ENCODE measurements around the gene SP140L.

The SP140L gene

DNA sequence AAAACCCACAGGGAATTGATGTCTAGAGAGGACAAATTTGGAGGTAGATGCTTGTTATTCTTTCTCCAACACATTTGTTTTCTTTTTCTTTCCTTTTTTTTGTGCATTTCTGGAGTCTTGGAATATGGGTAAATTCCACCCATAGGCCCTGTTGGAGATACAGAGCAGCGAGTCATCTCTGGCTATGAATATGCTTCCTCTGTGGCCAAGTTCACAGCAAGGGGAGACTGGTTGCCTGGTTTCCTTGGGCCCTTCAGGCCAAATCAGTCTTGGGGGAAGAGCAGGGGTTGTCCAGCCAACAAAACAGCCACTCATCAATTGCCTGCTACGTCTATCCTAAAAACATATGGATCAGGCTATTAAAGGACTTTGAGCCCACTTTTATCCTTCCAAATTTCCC is 116.5 kb downstream of the SP140L start:
- Mint-ChIP-seq H3K4me1 (peaks cover 58% of the 10 kb centered on the region), H3K4me3 (no peak overlapping the region), H3K36me3 (peaks cover 89% of the 10 kb centered on the region), H3K27ac (no peak overlapping the region), H3K9me3 (no peaks in the 10 kb centered on the region)
- DNase-seq (ENCODE audit: low spot score in 2 of 2) (no peak), ATAC-seq (peak; percentile 48)

- Mint-ChIP-seq H3K4me3 (no peak overlapping the region), H3K36me3 (peaks cover 93% of the 10 kb centered on the region), H3K4me1 (peaks cover 60% of the 10 kb centered on the region)
Observed at GRCh38 chr2:230444832-230445231, 117.8 kb downstream of the SP140L start.

GRCh38 chr2:230447036-230447435 is 120.0 kb downstream of the SP140L start:
- Mint-ChIP-seq H3K4me3 (no peak overlapping the region), H3K36me3 (peaks cover 98% of the 10 kb centered on the region), H3K4me1 (peaks cover 50% of the 10 kb centered on the region)

More at GRCh38 chr2:230444832-230445231, 117.8 kb downstream of the SP140L start:
- ATAC-seq (no peak), DNase-seq (ENCODE audit: low spot score in 2 of 2) (no peak)
- Mint-ChIP-seq H3K9me3 (no peaks in the 10 kb centered on the region), H3K27ac (no peak overlapping the region)

GRCh38 chr2:230447455-230448451 is 120.8 kb downstream of the SP140L start:
- Mint-ChIP-seq H3K36me3 (peaks cover 99% of the 10 kb centered on the region), H3K4me1 (peaks cover 51% of the 10 kb centered on the region), H3K27ac (peak overlapping the region; percentile 73), H3K4me3 (peak overlapping the region; percentile 24), H3K9me3 (no peaks in the 10 kb centered on the region)
- no peak for DNase-seq (ENCODE audit: low spot score in 2 of 2)
- ATAC-seq, result peak; percentile 95

More at GRCh38 chr2:230447036-230447435, 120.0 kb downstream of the SP140L start:
- Mint-ChIP-seq H3K27ac (peak overlapping the region; percentile 73), H3K9me3 (no peaks in the 10 kb centered on the region)
- ATAC-seq (no peak), DNase-seq (ENCODE audit: low spot score in 2 of 2) (no peak)

DNA sequence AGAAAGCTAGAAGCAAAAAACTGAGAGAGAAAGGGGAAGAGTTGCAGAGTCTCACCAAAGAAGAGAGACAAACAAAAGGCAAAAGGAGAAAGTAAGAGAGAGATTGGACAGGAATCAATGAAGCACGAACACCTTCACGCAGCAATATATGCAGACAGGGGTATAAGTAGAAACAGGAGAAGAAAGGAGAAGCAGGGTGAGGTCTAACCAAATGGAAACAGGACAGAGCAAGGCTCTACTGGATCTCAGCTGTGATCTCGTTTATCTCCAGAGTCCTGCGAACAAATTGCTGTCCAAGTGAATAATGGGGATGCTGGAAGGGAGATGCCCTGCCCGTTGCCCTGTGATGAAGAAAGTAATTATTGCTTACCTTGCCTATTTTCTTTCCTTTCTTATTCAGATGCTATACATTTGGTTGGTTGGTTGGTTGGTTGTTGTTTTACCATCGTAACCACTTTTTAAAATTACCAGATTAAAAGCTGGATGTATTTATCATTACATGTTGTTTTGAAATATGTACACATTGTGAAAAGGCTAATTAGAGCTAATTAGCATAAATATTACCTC is 123.0 kb downstream of the SP140L start:
- Mint-ChIP-seq H3K9me3 (no peaks in the 10 kb centered on the region), H3K27ac (no peak overlapping the region), H3K4me3 (no peak overlapping the region), H3K36me3 (peaks cover 99% of the 10 kb centered on the region), H3K4me1 (peaks cover 63% of the 10 kb centered on the region)
- no peak for DNase-seq (ENCODE audit: low spot score in 2 of 2)
- ATAC-seq, result no peak

DNA sequence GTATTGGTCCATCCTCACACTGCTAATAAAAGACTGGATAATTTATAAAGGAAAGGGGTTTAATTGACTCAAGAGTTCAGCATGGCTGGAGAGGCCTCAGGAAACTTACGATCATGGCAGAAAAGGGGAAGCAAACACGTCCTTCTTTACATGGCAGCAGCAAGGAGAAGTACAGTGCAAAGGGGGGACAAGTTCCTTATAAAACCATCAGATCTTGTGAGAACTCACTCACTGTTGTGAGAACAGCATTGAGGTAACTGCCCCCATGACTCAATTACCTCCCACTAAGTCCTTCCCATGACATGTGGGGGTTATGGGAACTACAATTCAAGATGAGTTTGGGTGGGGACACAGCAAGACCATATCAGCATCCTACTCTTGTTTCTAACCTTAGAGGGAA is 126.0 kb downstream of the SP140L start:
- Mint-ChIP-seq H3K4me1 (peaks cover 73% of the 10 kb centered on the region), H3K36me3 (peaks cover 99% of the 10 kb centered on the region), H3K4me3 (no peak overlapping the region), H3K9me3 (peaks cover 6% of the 10 kb centered on the region), H3K27ac (no peak overlapping the region)
- ATAC-seq (no peak), DNase-seq (ENCODE audit: low spot score in 2 of 2) (no peak)

Measured in stimulated activated effector memory CD8-positive, alpha-beta T cell treated with anti-CD3 and anti-CD28 coated beads, Interleukin-12 subunit alpha, Interleukin-12 subunit beta, amount 100 ng/mL, for 72 hours (primary cell).